IgD-negative memory B cell (primary cell): ENCODE results near the gene PIK3CA. TPM values are rescaled to one million over a fixed set of nuclear protein-coding genes. Genes with fewer than 3 reads are reported as not detected.
"Not testable (repeated sequence)": the region's sequence is repeated elsewhere in the genome, so short reads cannot be mapped to it uniquely, and the experiment has no call there.

Experiments used
- H3K27ac Mint-ChIP-seq, 3 donors: one replicate each; pipeline ENCODE4 v1.8.0; 2020 to 2022; ENCODE audit warnings: mild to moderate bottlenecking in 3 of 3, mixed read lengths in 3 of 3, moderate library complexity in 1 of 3
- H3K27me3 Mint-ChIP-seq: one replicate; pipeline ENCODE4 v1.8.0; 2021; ENCODE audit warnings: mixed read lengths
- H3K36me3 Mint-ChIP-seq: one replicate; pipeline ENCODE4 v1.8.0; 2020; ENCODE audit warnings: mild to moderate bottlenecking, mixed read lengths
- H3K4me1 Mint-ChIP-seq, 3 donors: one replicate each; pipeline ENCODE4 v1.8.0; 2020 to 2022; ENCODE audit warnings: mixed read lengths in 3 of 3, mild to moderate bottlenecking in 1 of 3
- H3K4me3 Mint-ChIP-seq, 4 donors: one replicate each; pipeline ENCODE4 v1.8.0; 2020 to 2022; ENCODE audit warnings: mild to moderate bottlenecking in 4 of 4, mixed read lengths in 4 of 4, moderate library complexity in 3 of 4
- H3K9me3 Mint-ChIP-seq, 3 donors: one replicate each; pipeline ENCODE4 v1.8.0; 2020 to 2021; ENCODE audit warnings: mixed read lengths in 3 of 3, mild to moderate bottlenecking in 1 of 3
- polyA plus RNA-seq: library from polyadenylated mRNA; unstranded; fragments of 300-500 nt; fragmentation: Illumina TruSeq; gene quantifications from one replicate; pipeline ENCODE4 v1.2.3, GENCODE V29; 2021

Gene PIK3CA
- polyA plus RNA-seq, 1 donor from 2014 or later: 11.7 TPM

DNA sequence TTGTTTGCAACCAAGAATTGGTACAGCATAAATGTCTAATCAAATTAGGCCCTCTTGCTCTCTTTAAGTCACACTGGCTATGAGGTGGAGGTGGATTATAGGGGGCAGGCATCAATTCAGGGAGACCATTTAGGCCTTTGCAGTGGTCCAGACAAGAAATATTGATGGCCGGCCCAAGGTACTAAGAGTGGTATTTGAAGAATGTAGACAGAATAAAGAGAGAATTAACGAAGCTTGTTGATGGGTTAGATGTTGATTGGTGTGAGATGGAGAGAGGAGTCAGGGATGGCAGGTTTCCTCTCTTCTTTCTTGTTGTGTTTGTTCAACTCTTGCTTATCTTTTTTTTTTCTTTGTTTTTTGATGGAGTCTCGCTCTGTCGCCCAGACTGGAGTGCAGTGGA is 48.5 kb downstream of the PIK3CA start:
- H3K9me3 Mint-ChIP-seq: no peaks in the 10 kb centered on the region
- H3K4me3 Mint-ChIP-seq: peak overlapping the region in 2 of 4 donors; percentile 25 to 78
- H3K4me1 Mint-ChIP-seq: peaks cover 38 to 47% (median 42%) of the 10 kb centered on the region in 3 donors
- no peaks in the 10 kb centered on the region for H3K27me3 Mint-ChIP-seq
- H3K27ac Mint-ChIP-seq: peak overlapping the region in 1 of 3 donors; percentile 37
- H3K36me3 Mint-ChIP-seq: peaks cover 7% of the 10 kb centered on the region

- H3K4me3 Mint-ChIP-seq: no peak overlapping the region
- no peaks in the 10 kb centered on the region for H3K27me3 Mint-ChIP-seq
- H3K27ac Mint-ChIP-seq: no peak overlapping the region
- H3K9me3 Mint-ChIP-seq: no peaks in the 10 kb centered on the region
- peaks cover 16% of the 10 kb centered on the region for H3K36me3 Mint-ChIP-seq
- peaks cover 16 to 20% (median 18%) of the 10 kb centered on the region in 3 donors for H3K4me1 Mint-ChIP-seq
Observed at GRCh38 chr3:179200790-179201189, 52.6 kb downstream of the PIK3CA start.

DNA sequence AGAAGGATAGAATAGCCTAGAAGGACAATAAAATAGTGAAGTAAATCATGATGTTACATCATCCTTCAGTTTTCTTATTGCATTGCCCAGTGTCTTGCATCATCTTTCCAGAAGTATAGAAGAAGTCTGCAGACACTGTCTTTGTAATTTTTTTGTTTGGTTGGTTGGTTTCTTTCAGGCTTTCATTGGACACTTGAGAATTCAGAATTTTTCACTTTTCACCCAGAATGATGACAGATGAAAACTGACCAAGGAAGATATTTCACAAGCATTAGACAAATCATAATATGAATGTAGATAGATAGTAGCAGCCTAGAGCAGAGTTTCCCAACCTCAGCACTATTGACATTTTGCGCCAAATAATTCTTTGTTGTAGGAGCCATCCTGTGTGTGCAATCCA is 67.4 kb downstream of the PIK3CA start:
- not testable (repeated sequence) for H3K4me3 Mint-ChIP-seq, H3K36me3 Mint-ChIP-seq

DNA sequence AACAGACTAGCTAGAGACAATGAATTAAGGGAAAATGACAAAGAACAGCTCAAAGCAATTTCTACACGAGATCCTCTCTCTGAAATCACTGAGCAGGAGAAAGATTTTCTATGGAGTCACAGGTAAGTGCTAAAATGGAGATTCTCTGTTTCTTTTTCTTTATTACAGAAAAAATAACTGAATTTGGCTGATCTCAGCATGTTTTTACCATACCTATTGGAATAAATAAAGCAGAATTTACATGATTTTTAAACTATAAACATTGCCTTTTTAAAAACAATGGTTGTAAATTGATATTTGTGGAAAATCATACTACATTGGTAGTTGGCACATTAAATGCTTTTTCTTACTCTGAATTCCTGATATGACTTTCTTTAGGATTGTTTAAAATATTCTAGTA is 70.1 kb downstream of the PIK3CA start:
- not testable (repeated sequence) for H3K9me3 Mint-ChIP-seq, H3K27me3 Mint-ChIP-seq, H3K27ac Mint-ChIP-seq, H3K4me1 Mint-ChIP-seq, H3K4me3 Mint-ChIP-seq, H3K36me3 Mint-ChIP-seq

More for the DNA sequence above, 67.4 kb downstream of the PIK3CA start:
- H3K27me3 Mint-ChIP-seq, H3K9me3 Mint-ChIP-seq, H3K4me1 Mint-ChIP-seq, H3K27ac Mint-ChIP-seq: not testable (repeated sequence)

- no peak overlapping the region for H3K27ac Mint-ChIP-seq
- no peak overlapping the region for H3K4me3 Mint-ChIP-seq
- peaks cover 7% of the 10 kb centered on the region for H3K36me3 Mint-ChIP-seq
- no peaks in the 10 kb centered on the region for H3K9me3 Mint-ChIP-seq
- no peaks in the 10 kb centered on the region for H3K27me3 Mint-ChIP-seq
- peaks cover 0 to 3% (median 0%) of the 10 kb centered on the region in 3 donors for H3K4me1 Mint-ChIP-seq
Observed at GRCh38 chr3:179223548-179223947, 75.4 kb downstream of the PIK3CA start.

DNA sequence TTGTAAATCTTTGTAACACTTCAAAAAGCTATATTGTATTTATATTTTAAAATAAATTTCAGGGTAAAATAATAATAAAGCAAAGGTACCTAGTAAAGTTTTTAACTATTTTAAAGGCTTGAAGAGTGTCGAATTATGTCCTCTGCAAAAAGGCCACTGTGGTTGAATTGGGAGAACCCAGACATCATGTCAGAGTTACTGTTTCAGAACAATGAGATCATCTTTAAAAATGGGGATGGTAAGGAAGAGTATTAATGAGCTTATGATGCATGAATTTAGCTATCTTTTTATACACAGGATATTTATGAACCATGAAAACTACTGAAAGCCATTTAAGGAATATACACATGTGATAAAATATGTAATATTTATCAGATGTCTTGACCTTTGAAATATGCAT is 76.4 kb downstream of the PIK3CA start:
- Mint-ChIP-seq H3K4me3 (no peak overlapping the region), H3K36me3 (peaks cover 7% of the 10 kb centered on the region), H3K27ac (peak overlapping the region in 1 of 3 donors; percentile 35)

DNA sequence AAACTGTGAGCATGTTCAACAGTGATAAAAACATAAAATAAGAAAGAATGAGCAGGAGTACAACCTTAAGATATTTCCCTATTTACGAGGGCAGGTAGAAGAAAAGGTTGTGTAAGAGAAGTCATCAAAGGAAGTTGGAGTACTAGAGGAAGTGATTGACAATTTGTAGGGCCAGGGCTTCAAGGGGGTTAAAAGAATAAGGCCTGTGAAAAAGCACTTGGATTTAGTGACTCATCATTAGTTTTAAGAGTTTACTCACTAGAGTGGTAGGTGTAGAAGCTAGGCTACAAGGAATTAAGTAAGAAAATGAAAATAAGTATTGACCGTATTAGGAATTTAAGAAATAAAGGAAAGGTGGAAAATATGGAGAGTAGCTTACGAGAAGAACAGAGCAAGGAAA is 79.2 kb downstream of the PIK3CA start:
- no peaks in the 10 kb centered on the region for H3K9me3 Mint-ChIP-seq
- H3K27me3 Mint-ChIP-seq: no peaks in the 10 kb centered on the region
- no peak overlapping the region for H3K27ac Mint-ChIP-seq
- H3K4me1 Mint-ChIP-seq: peaks cover 0 to 8% (median 0%) of the 10 kb centered on the region in 3 donors
- peaks cover 26% of the 10 kb centered on the region for H3K36me3 Mint-ChIP-seq
- no peak overlapping the region for H3K4me3 Mint-ChIP-seq

More for the DNA sequence above, 76.4 kb downstream of the PIK3CA start:
- Mint-ChIP-seq H3K4me1 (peaks cover 0 to 3% (median 0%) of the 10 kb centered on the region in 3 donors), H3K27me3 (no peaks in the 10 kb centered on the region), H3K9me3 (no peaks in the 10 kb centered on the region)

- Mint-ChIP-seq H3K27me3 (no peaks in the 10 kb centered on the region), H3K36me3 (peaks cover 27% of the 10 kb centered on the region), H3K9me3 (no peaks in the 10 kb centered on the region), H3K4me1 (peaks cover 0 to 11% (median 0%) of the 10 kb centered on the region in 3 donors), H3K4me3 (no peak overlapping the region), H3K27ac (no peak overlapping the region)
Observed at GRCh38 chr3:179229177-179229576, 81.0 kb downstream of the PIK3CA start.

DNA sequence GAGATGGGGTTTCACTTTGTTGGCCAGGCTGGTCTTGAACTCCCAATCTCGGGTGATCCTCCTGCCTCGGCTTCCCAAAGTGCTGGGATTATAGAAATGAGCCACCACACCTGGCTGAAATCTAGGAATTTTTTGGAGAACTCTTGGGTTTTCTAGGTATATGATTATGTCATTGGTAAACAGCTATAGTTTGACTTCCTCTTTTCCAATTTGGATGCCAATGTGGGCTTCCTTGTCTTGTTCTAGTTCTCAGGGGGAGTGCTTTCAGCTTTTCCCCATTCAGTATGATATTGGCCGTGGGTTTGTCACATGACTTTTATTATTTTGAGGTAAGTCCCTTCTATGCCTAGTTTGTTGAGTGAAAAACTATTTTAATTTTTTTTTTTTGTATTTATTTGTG is 84.9 kb downstream of the PIK3CA start:
- no peaks in the 10 kb centered on the region for H3K9me3 Mint-ChIP-seq
- H3K27ac Mint-ChIP-seq: no peak overlapping the region
- peaks cover 22% of the 10 kb centered on the region for H3K36me3 Mint-ChIP-seq
- no peaks in the 10 kb centered on the region for H3K27me3 Mint-ChIP-seq
- peaks cover 3 to 9% (median 6%) of the 10 kb centered on the region in 3 donors for H3K4me1 Mint-ChIP-seq
- H3K4me3 Mint-ChIP-seq: no peak overlapping the region

DNA sequence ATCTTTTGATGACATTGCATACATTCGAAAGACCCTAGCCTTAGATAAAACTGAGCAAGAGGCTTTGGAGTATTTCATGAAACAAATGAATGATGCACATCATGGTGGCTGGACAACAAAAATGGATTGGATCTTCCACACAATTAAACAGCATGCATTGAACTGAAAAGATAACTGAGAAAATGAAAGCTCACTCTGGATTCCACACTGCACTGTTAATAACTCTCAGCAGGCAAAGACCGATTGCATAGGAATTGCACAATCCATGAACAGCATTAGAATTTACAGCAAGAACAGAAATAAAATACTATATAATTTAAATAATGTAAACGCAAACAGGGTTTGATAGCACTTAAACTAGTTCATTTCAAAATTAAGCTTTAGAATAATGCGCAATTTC is 86.0 kb downstream of the PIK3CA start:
- Mint-ChIP-seq H3K4me3 (no peak overlapping the region), H3K27ac (no peak overlapping the region), H3K36me3 (peaks cover 22% of the 10 kb centered on the region), H3K4me1 (peaks cover 3 to 9% (median 6%) of the 10 kb centered on the region in 3 donors), H3K27me3 (no peaks in the 10 kb centered on the region), H3K9me3 (no peaks in the 10 kb centered on the region)

GRCh38 chr3:179236669-179237301 is 88.6 kb downstream of the PIK3CA start:
- H3K27me3 Mint-ChIP-seq: no peaks in the 10 kb centered on the region
- H3K4me3 Mint-ChIP-seq: no peak overlapping the region
- peaks cover 3 to 6% (median 6%) of the 10 kb centered on the region in 3 donors for H3K4me1 Mint-ChIP-seq
- peaks cover 9% of the 10 kb centered on the region for H3K36me3 Mint-ChIP-seq
- no peaks in the 10 kb centered on the region for H3K9me3 Mint-ChIP-seq
- no peak overlapping the region for H3K27ac Mint-ChIP-seq

DNA sequence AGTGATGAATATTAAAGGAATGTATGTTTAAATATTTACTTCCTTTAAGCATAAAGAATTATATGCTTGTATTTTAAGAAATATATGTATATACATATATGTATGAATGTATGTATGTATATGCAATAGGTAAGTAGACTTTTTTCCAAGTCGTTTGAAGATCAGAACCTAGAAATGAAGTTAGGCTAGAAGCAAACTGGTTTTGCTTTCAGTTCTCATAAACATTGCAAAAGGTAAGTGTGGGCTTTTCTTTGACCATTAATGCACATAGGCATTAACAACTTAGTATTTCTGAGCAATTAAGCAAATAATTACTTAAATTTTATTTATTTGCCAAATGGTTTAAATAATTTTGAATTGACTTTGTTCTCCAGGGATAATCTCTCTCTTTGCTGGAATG is 92.1 kb downstream of the PIK3CA start:
- H3K27me3 Mint-ChIP-seq, H3K27ac Mint-ChIP-seq, H3K36me3 Mint-ChIP-seq, H3K4me3 Mint-ChIP-seq, H3K4me1 Mint-ChIP-seq, H3K9me3 Mint-ChIP-seq: not testable (repeated sequence)

DNA sequence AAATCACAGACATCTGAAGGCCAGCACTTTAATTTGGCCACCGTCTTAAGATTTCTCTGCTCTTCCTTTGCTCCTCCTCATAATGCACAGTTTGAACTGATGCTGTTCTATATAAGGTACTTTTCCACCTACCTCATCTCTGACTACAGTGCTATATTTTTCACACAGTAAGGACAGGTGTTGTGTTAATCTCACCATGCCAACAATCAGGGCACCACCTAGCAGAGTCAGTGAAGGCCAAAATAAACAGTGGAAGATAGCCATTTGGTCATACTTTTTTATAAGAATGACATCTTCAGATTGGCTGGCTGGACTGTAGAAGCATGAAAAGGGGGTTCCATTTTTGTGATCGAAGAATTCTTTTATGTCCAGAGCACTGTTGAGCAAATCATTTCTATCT is 94.7 kb downstream of the PIK3CA start:
- H3K4me1 Mint-ChIP-seq, H3K27me3 Mint-ChIP-seq, H3K9me3 Mint-ChIP-seq, H3K4me3 Mint-ChIP-seq, H3K36me3 Mint-ChIP-seq, H3K27ac Mint-ChIP-seq: not testable (repeated sequence)

DNA sequence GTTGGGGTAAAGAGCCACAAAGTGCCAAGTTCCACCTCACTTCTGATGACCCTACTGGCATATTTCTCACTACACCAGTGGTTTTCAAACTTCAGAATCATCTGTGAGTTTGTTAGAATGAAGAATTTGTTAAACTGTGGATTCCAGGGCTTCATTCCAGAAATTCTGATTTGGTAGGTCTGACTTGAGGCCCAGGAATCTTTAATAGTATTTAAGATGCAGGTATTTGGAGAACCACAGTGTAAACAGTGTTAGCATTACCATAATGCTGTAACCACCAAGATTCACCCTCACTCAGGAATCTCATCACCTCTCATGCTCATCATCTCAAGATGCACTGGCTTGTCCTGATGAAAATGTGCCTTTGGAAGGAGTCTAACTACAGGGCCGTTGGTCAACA is 96.7 kb downstream of the PIK3CA start:
- Mint-ChIP-seq H3K9me3 (no peaks in the 10 kb centered on the region), H3K27ac (peak overlapping the region in 1 of 3 donors; percentile 53), H3K27me3 (no peaks in the 10 kb centered on the region), H3K4me3 (no peak overlapping the region), H3K36me3 (peaks cover 4% of the 10 kb centered on the region), H3K4me1 (no peaks in the 10 kb centered on the region)

DNA sequence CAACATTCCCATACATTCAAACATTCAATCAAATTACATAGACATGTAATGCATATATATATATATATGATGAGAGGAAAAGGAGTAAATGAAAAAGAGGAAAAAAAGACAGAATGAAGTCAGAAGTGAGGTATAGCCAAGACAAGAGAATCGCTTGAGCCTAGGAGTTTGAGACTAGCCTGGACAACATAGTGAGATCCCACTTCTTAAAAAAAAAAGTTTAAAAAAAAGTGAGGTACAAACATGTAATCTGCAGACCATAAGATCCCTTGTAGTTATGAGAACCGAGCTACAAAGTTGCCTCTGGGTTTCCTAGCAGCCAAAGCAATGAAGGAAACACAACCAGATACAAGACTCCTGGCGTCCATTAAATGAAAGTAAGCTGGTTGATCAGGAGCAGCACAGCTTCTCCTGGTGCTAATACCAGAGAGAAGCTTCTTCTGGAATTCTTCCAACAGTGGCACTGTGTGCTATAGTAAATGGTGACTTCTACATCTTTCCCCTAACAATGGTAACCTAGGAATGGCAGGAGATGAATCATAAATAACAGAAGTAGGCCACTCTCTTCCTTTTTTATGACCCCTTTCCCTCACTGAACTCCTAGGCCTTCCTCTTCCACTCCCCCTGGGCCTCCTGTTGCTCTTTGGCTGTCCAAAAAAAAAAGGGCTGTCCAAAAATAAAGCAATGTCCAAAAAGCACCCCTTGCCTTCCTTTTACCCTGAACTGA is 99.3 kb downstream of the PIK3CA start:
- H3K9me3 Mint-ChIP-seq: no peaks in the 10 kb centered on the region
- no peak overlapping the region for H3K4me3 Mint-ChIP-seq
- no peaks in the 10 kb centered on the region for H3K4me1 Mint-ChIP-seq
- H3K36me3 Mint-ChIP-seq: peaks cover 6% of the 10 kb centered on the region
- no peak overlapping the region for H3K27ac Mint-ChIP-seq
- no peaks in the 10 kb centered on the region for H3K27me3 Mint-ChIP-seq
